ENCODE data around the gene CLDN24.

Gene CLDN24

GRCh38 chr4:183284258-183284785, 37.9 kb downstream of the CLDN24 start:
- DNase-seq (ENCODE audit: low read depth), result no peak

- no peak for DNase-seq (ENCODE audit: low read depth)
These were observed 46.1 kb downstream of the CLDN24 start for GRCh38 chr4:183276106-183276505.

GRCh38 chr4:183272384-183272783, 49.8 kb downstream of the CLDN24 start:
- DNase-seq (ENCODE audit: low read depth), result no peak

Measured in HS-27A (cell line).